ENCODE measurements around the gene CA5B.

CA5B gene

DNA sequence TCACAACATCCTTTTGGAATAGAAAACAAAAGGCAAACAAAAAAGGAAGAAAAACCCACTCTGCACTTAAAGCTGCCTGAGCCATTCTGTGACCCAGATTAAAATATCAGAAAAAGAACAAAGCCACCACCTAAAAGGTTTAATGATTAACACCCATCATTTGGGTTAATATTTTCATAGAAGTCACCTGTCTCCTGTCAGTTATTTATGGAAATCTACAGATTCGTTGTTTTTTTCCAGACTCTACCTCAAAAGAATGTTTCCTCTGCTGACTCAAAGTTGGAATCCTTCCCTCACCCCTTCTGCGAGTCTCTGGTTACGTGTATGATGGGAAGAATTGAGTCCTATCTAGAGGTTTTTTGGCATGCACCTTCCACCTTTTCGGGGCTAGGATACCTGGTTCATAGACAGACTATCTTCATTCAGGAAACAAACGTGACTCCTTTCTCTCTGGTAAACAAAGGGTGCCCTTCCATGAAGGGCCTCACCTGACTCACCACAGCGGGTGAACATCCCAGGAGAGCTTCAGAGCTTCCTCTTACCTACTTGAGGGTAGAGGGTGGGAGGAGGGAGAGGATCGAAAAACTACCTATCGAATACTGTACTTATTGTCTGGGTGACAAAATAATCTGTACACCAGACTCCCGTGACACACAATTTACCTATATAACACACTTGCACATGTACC, 19.6 kb upstream of the CA5B start:
- Histone ChIP-seq H4K20me1 (ENCODE audit: insufficient read depth, low read length) (no peaks in the 10 kb centered on the region), H2AFZ (ENCODE audit: low read length) (no peak overlapping the region), H3K27ac (ENCODE audit: low read depth, low read length, poor library complexity, severe bottlenecking) (no peak overlapping the region), H3K9me2 (ENCODE audit: low read depth, low read length) (no peaks in the 10 kb centered on the region), H3K9ac (ENCODE audit: low read length) (no peak overlapping the region), H3K4me3 (ENCODE audit: low read depth, low read length, poor library complexity, severe bottlenecking) (no peak overlapping the region), H3K79me2 (ENCODE audit: insufficient read depth, low read length) (no peaks in the 10 kb centered on the region), H3K4me2 (ENCODE audit: low read length) (no peak overlapping the region), H3K4me1 (ENCODE audit: insufficient read depth, low read length, severe bottlenecking) (no peaks in the 10 kb centered on the region), H3K9me3 (ENCODE audit: low read length) (no peaks in the 10 kb centered on the region), H3F3A (ENCODE audit: insufficient read depth, low read length) (no peaks in the 10 kb centered on the region), H3K36me3 (ENCODE audit: insufficient read depth, low read length) (no peaks in the 10 kb centered on the region), H3K27me3 (ENCODE audit: insufficient read depth, low read length) (no peaks in the 10 kb centered on the region)
- TF ChIP-seq EZH2 (IDR thresholded peaks at IDR 0.05; ENCODE audit: borderline replicate concordance, low read length) (no peak), CTCF (IDR thresholded peaks at IDR 0.05; ENCODE audit: low read length) (no peak)

DNA sequence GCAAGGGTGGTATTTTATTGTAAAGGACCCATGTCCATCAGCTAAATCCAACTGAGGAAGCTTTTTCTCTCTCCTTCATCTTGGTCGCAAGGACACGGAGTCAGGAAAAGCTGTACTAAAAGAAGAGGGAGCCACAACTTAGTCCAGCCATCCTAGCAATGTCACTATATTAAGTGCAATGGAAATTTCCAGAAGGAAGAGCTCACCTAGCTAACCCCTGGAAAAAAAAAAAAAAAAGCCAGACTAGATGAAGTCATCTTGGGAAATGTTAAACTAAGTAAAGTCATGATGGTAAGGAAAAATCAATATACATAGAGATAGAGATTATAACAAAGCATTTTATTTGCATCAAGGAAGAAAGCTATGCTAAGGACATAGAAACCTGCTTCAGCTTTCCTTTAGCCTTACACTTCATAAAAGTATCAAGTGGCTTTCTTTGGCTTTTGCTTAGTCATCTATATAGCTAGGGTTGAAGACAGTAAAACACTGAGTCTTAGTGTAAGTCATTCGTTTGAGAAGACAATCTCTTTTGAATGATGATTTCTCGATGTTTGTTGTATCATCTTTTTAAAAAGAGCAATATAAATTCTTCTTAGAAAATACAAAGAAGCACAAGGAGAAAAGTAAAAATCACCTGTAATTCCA, 18.6 kb upstream of the CA5B start:
- no peak overlapping the region for H3K27ac ChIP-seq (ENCODE audit: low read depth, low read length, poor library complexity, severe bottlenecking)
- no peaks in the 10 kb centered on the region for H3K9me2 ChIP-seq (ENCODE audit: low read depth, low read length)
- no peaks in the 10 kb centered on the region for H3K4me1 ChIP-seq (ENCODE audit: insufficient read depth, low read length, severe bottlenecking)
- H3K4me2 ChIP-seq (ENCODE audit: low read length), result no peak overlapping the region
- H3K9ac ChIP-seq (ENCODE audit: low read length), result no peak overlapping the region
- no peaks in the 10 kb centered on the region for H3K36me3 ChIP-seq (ENCODE audit: insufficient read depth, low read length)
- no peaks in the 10 kb centered on the region for H3K79me2 ChIP-seq (ENCODE audit: insufficient read depth, low read length)
- no peak overlapping the region for H3K4me3 ChIP-seq (ENCODE audit: low read depth, low read length, poor library complexity, severe bottlenecking)
- H3K9me3 ChIP-seq (ENCODE audit: low read length), result no peaks in the 10 kb centered on the region
- H3F3A ChIP-seq (ENCODE audit: insufficient read depth, low read length), result no peaks in the 10 kb centered on the region
- no peak overlapping the region for H2AFZ ChIP-seq (ENCODE audit: low read length)
- H4K20me1 ChIP-seq (ENCODE audit: insufficient read depth, low read length), result no peaks in the 10 kb centered on the region
- TF ChIP-seq EZH2 (IDR thresholded peaks at IDR 0.05; ENCODE audit: borderline replicate concordance, low read length), result no peak
- TF ChIP-seq CTCF (IDR thresholded peaks at IDR 0.05; ENCODE audit: low read length), result no peak
- no peaks in the 10 kb centered on the region for H3K27me3 ChIP-seq (ENCODE audit: insufficient read depth, low read length)

- no peak for TF ChIP-seq CTCF (IDR thresholded peaks at IDR 0.05; ENCODE audit: low read length)
- H3F3A ChIP-seq (ENCODE audit: insufficient read depth, low read length), result no peaks in the 10 kb centered on the region
- H2AFZ ChIP-seq (ENCODE audit: low read length), result no peak overlapping the region
- H3K4me1 ChIP-seq (ENCODE audit: insufficient read depth, low read length, severe bottlenecking), result no peaks in the 10 kb centered on the region
- no peaks in the 10 kb centered on the region for H3K9me2 ChIP-seq (ENCODE audit: low read depth, low read length)
- no peaks in the 10 kb centered on the region for H3K9me3 ChIP-seq (ENCODE audit: low read length)
- no peak overlapping the region for H3K4me2 ChIP-seq (ENCODE audit: low read length)
- no peaks in the 10 kb centered on the region for H4K20me1 ChIP-seq (ENCODE audit: insufficient read depth, low read length)
- no peak overlapping the region for H3K4me3 ChIP-seq (ENCODE audit: low read depth, low read length, poor library complexity, severe bottlenecking)
- H3K27me3 ChIP-seq (ENCODE audit: insufficient read depth, low read length), result no peaks in the 10 kb centered on the region
- H3K27ac ChIP-seq (ENCODE audit: low read depth, low read length, poor library complexity, severe bottlenecking), result no peak overlapping the region
- H3K79me2 ChIP-seq (ENCODE audit: insufficient read depth, low read length), result no peaks in the 10 kb centered on the region
- H3K36me3 ChIP-seq (ENCODE audit: insufficient read depth, low read length), result no peaks in the 10 kb centered on the region
- H3K9ac ChIP-seq (ENCODE audit: low read length), result no peak overlapping the region
These were observed 16.2 kb upstream of the CA5B start for GRCh38 chrX:15721911-15722310.

Data from OCI-LY1 (cell line).